NCI-H69 (cell line): ENCODE results near the gene NFYC.

Experiments used
- DNase-seq: peaks from one replicate; lab custom pipeline; 2025; lab: John Stamatoyannopoulos, UW

NFYC gene

DNA sequence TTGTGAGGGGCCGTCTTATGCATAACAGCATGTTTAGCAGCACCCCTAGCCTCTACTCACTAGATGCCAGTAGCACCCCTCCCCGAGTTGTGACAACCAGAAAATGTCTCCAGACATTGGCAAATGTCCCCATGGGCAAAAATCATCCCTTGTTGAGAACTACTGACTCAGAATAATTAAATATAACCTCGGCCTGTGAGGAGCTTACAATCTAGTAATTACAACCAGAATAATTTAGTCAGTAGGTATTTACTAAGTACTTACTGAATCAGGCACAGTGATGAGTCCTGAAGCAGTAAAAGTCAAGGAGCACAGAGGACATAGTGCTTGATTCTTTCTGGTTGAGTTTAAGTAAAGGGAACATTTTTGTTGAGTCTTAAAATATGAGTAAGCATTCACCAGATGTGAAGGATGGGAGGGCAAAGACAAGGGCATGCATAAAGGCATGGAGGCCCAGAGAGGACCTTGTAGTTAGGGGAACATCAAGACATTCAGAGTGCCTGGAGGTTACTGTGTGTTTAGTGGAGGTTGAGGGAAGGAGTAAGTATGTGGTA is 48.0 kb downstream of the NFYC start:
- DNase-seq = no peak

- no peak for DNase-seq
Measured at GRCh38 chr1:40740039-40740996, 48.8 kb downstream of the NFYC start.

- no peak for DNase-seq
Measured at GRCh38 chr1:40740997-40741736, 49.7 kb downstream of the NFYC start.

GRCh38 chr1:40742363-40743061 is 51.0 kb downstream of the NFYC start:
- no peak for DNase-seq

GRCh38 chr1:40743452-40743851 is 51.9 kb downstream of the NFYC start:
- no peak for DNase-seq

- no peak for DNase-seq
Measured at GRCh38 chr1:40743860-40744259, 52.4 kb downstream of the NFYC start.

GRCh38 chr1:40745176-40745575 is 53.7 kb downstream of the NFYC start:
- DNase-seq = no peak

GRCh38 chr1:40746344-40747090 is 55.0 kb downstream of the NFYC start:
- no peak for DNase-seq

GRCh38 chr1:40748841-40749718 is 57.6 kb downstream of the NFYC start:
- DNase-seq = no peak

DNA sequence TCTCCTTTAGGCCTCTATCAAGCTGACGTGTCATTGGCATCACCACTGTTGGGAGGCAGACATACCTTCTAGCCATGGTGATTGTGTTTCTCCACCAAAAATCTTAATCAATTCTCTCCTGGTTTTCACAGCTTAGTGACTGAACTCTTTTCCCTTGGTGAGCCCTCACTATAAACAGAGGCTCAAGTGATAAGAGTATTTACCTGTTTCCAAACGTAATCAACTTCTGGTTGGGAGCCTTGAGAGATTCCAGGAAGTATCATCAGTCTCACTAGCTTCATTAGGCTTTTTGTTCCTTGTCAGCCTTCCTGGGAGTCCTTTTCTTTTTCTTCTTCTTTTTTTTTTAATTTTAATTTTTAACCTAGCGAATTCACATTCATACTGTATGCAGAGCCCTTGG is 58.3 kb downstream of the NFYC start:
- no peak for DNase-seq

DNA sequence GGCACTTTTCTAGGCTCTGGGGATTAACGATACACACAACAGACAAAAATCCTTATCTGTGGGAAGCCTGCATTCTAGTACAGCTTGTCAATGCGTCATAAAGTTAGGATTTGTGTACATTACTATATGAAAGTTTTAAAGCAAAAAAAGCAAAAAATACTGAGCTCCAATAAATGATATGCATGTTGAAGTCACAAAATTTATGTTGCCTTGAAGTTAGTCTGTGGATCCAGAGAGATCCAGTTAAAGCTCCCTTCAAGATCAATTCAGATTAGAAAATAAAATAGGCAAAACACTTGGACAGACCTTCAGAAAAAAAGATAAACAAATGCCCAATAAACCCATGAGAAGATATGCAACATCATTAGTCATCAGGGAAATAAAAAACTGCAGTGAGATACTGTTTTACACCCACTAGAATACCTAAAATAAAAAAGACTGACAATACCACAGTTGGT is 59.0 kb downstream of the NFYC start:
- no peak for DNase-seq

DNA sequence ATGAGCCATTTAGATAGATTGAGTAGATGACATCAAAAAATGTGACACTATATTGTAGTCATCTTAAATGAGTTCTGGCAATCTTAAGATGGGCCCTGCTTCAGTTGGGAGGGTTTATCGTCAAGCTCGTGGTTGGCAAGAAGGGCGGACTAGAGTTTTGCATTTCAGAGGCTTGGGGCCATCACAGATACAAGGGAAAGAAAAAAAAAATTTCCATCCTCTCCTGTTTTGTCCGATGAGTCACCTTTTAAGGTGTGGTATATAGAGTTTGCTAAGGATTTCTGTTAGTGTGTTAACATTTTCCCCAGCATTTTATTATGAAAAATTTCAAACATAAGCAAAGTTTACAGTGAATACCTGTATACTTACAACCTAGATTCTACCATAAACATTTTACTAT is 60.3 kb downstream of the NFYC start:
- no peak for DNase-seq

GRCh38 chr1:40753142-40753882 is 61.8 kb downstream of the NFYC start:
- no peak for DNase-seq

- no peak for DNase-seq
Measured at GRCh38 chr1:40754201-40754600, 62.7 kb downstream of the NFYC start.

- DNase-seq = no peak
Measured at GRCh38 chr1:40755067-40755466, 63.6 kb downstream of the NFYC start.

- DNase-seq = no peak
Measured at GRCh38 chr1:40756523-40756922, 65.0 kb downstream of the NFYC start.

DNA sequence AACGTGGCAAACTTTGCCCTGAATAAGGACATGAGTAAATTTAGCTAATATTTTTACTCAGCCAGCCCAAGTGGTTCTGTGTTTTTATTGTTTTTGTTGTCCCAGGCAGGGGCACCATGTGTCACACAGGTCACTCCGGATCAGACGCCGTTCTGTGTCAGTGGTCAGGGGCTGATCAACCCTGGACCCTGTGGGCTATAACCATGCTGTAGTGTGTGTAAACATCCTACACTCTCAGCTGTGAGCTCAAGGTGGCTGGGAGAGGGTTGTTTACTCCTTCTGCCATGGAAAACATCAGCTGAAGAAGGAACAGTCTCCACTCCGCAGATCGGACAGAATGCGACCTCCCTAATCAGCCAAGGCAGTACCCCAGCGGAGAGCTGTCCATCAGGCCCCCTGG is 65.6 kb downstream of the NFYC start:
- DNase-seq = no peak

DNA sequence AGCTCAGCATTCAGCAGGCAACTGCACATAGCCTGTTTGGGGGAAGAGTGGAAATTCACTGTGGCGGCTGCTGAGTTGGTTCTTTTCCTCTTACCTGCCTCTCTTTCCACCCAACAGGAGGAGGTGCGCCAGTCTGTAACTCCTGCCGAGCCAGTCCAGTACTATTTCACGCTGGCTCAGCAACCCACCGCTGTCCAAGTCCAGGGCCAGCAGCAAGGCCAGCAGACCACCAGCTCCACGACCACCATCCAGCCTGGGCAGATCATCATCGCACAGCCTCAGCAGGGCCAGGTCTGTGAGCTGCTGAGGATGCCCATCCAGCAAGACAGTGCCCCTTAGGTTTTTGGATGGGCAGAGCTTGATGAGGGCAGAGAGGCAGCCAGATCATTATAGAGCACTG is 66.5 kb downstream of the NFYC start:
- no peak for DNase-seq

DNA sequence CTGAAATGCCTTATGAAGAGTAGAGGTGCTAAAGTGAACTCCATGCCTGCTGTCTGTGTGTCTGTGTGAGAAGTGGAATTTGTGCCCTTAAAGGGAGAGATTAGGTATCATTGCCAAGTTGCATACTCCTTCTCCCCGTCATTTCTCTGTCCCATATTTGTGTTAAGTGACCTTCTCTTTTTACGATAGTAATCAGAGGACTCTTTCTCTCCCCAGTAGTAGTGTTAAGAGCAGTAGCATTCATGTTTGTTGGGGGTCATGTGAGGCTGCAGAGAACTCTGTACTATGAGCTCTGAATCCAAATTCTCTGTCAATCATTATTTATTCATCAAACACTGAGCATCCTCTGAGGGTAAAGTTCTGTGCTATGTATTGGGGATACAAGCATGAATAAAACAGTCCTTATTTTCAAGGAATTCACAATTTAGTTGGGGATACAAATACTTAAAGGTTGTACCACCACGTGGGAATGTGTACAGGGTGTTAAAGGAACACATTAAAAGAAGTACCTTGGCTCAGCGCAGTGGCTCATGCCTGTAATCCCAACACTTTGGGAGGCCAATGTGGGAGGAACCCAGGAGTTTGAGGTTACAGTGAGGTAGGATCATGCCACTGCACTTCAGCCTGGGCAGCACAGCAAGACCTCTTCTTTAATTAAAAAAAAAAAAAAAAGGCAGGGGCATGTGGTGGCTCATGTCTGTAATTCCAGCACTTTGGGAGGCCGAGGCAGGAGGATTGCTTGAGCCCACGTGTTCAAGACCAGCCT is 67.3 kb downstream of the NFYC start:
- DNase-seq = no peak
